HG02943 (cell line): ENCODE measurements around the gene FAM50A.
"Not testable (repeated sequence)": the region's sequence is repeated elsewhere in the genome, so short reads cannot be mapped to it uniquely, and the experiment has no call there.

Experiments used
- ATAC-seq: cut with Tn5 transposase; IDR thresholded peaks from one replicate; pipeline ENCODE4 v1.9.1; 2021; ENCODE audit warnings: mild to moderate bottlenecking, low read depth, moderate library complexity; ENCODE audit not compliant: unreplicated experiment

FAM50A gene

GRCh38 chrX:154481195-154481594 lies 37.3 kb downstream of the FAM50A start:
- no peak for ATAC-seq

DNA sequence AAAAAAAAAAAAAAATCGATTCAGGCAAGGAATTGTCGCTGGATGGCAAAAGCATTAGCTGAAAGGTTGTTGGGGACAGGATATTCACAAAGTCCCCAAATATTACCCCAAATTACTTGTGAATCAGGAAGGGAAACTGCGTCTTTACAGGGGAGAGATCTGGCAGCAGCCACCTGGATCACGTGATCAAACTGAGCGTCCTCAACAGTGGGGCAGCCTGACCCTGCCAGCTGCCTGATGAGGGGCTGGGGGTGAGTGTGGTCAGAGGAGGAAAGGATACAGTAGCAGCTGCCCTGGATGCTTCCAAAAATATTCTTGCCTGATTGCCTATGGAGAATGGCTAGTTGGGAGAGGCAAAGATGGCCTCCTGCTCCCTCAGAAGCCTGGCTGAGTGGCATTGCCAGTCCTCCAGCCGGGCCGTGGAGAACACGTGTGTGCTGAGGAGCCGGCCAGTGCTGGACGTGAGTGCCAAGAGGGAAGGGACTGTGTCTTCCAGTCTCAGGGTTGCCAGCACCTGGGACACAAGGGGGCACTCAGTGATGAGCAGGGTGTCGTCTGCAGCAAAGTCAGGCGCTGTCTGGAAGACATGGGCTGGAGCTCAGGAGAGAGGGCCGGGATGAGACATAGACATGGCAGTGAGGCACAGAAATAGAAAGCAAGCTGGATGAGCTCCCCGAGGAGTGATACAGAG lies 38.1 kb downstream of the FAM50A start:
- ATAC-seq = no peak

DNA sequence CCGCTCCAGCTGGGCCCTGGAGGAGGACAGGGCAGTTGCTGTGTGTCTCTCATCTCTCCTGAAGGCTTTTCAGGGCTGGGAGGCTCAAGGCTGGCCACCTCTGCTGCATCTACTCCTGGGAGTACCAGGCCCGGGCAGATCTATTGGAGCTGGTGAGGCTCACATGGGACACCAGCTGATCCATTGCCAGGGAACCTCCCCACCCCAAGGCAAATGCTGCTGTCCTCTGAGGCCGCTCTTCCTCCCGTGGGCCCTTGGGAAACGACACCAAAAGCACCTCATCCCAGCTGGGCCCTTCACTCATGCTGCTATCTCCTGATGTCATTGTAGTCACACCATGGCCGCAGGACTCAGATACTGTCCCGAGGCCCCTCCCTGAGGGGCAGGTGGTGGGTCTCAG lies 38.8 kb downstream of the FAM50A start:
- no peak for ATAC-seq

DNA sequence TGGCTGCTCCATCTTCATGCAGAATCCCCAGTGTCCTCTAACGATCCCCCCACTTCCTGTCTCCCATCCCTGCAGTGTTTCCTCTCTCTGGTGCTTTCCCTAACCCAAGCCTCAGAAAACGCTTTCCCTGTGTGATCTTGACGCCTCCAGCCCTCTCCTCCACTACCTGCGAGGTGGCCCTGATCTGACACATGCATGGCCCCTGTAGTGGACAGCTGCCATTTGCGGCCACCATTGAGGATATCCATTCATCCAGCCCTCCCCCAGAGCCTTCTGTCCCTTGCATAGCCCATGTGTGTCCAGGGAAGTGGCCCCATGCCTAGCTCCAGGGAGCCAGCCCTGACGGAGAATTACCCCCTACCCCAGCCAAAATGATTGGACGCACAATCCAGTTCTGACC lies 39.4 kb downstream of the FAM50A start:
- no peak for ATAC-seq

GRCh38 chrX:154484255-154485149 lies 40.6 kb downstream of the FAM50A start:
- no peak for ATAC-seq

DNA sequence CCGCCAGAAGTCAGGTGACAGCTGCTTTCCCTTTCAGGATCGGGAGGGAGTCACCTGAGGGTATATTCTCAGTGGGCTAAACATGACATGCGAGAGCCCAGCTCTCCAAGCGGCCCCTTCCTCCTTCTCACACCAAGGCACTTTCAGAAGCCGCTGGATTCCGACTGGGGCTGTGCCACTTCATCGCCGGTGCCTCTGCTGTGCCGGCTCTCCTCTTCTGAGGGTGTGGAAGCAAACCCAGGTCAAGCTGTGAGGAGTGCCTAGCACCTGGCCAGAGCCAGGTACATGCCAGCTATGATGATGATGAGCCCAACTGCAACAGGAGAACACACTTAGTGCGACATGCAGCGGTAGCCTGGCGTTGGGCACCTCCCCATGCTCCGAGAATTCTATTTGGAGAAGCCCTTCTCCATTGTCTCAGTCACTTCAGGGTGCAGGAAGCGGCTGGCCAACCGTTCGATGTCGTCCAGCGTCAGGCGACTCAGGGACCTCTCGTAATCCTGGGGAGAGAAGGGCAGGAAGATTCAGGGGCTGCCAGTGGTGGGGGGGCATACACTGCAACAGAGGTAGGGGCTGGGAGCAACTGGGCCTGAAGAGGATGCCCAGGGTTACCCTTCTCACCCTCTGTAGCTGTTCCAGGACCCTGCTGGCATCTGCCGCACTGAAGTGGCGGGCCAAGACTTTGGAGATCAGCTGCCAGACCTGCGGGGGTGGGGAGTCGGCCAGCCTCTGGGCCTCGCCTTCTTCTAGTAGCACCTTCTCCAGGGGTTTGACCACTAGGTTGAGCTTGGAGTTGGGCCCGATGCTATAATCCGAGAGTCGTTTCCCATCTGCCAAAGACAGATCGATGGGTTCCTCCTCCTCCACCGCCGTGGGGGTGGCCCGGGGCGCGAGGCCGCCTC lies 41.5 kb downstream of the FAM50A start:
- ATAC-seq = no peak

GRCh38 chrX:154486052-154486395 lies 42.1 kb downstream of the FAM50A start:
- ATAC-seq = no peak

DNA sequence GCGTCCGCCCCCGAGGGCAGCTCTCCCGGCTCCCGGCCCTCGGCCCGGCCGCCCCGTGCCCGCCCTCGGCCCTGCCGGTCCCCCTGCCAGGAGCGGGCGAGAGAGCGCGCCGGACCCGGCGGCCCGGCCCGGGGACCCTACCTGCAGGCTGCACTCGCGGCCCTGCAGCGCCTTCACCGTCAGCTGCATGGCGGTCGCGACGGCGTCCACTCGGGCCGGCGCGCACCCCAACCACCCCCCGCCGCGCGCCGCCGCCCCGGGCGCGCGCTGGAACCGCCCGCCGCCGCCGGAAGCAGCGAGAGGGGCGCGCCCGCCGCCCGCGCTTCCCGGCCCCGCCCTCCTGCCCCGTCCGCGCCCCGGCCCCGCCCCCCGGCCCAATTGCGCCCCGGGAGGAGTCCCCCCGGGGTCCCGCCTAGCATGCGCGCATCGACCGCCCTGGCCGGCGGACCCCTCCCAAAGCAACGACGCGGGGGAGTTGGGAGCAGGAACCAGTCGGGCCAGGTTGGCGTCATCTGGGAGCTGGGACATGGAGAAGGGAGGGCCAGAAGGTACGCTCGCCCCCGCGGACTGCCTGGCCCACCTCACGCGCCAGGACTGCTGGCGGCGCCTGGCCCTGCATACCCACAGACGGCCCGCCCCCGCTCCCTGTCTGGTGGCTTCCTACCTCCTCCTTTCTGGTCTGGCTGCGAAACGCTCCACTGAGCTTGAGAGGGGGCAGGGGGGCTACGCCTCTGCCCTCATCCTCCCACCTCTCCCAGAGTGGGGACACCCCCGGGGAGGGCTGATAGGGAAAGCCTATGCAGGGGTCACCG lies 42.7 kb downstream of the FAM50A start, which contains the start of gene UBL4A:
UBL4A (minus strand) TSS at position 220 of the 812 bp plus-strand sequence; CDS start at position 189, 31 bp downstream.
- ATAC-seq = no peak

- no peak for ATAC-seq
These were observed 43.8 kb downstream of the FAM50A start for GRCh38 chrX:154487518-154488290.

DNA sequence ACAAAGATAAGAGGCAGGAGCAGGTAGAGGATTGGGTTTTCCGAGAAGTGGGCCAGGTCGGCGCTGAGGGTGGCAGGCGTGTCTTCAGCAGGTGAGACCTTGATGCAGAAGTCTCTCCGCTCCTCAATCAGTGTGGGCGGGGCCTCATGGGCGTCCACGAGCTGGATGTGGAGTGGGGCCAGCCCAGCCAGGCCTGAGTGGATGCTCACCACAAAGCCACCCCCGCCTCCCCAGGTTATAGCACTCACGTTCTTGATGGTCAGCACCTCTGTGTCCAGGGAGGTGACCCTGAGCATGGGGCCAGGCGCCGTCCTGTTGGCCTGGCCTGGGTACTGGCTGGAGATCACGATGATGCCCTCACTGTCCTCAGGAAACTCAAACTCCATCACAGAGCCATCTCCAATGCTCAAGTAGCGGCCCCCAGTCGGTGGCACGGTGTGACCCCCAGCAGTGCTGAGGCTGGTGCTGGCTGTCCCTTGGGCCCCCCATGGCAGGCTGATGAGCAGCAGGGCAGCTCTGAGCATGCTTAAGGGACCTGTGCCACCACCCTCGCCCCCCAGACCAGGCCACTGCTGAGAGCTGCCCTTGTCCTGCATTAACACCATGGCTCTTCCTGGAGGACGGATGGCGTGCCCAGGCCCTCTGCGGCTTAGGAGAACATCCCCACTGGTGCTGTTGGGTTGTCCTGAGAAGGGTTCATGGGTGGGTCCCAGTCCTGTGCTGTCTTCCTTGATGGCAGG lies 44.6 kb downstream of the FAM50A start:
- ATAC-seq = no peak

- ATAC-seq = no peak
These were observed 45.2 kb downstream of the FAM50A start for GRCh38 chrX:154489182-154489581.

GRCh38 chrX:154490021-154490413 lies 46.1 kb downstream of the FAM50A start:
- peak; percentile 32 for ATAC-seq

- ATAC-seq = peak; percentile 66
These were observed 46.6 kb downstream of the FAM50A start, which contains the start of gene SLC10A3 for GRCh38 chrX:154490414-154491083. Gene SLC10A3 (minus strand): TSS chrX:154490629. CDS start chrX:154488940, 1,689 bp downstream.

DNA sequence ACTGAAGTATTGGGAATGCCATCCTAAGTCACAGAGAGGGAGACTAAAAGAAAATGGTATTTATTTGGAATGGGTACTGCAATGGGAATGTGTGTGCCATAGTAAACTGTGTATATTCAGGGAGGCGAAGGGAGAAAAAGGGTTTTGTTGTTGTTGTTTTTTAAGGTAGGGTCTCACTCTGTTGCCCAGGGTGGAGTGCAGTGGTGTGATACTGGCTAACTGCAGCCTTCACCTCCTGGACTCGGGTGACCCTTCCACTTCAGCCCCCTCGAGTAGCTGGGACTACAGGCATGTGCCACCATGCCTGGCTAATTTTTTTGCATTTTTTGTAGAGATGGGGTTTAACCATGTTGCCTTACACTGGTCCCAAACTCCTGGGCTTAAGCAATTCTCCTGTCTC lies 50.8 kb downstream of the FAM50A start:
- ATAC-seq = no peak

DNA sequence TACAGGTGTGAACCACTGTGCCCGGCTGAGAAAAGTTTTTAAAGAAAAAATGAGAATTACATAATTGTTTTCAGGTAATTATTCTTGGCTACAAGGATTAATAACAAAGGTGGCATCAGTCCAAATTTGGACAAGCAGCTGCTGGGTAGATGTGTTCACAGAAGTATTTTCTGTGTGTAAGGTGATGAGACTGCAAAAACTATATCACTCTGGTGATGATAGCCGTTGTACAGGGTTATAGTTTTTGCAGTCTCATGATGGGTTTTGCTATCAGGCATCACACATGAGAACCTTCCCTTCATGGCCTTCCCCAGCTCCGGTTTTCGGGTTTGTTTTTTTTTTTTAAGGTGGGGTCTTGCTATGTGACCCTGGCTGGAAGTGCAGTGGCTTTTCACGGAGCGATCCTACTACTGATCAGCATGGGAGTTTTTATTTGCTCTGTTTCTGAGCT lies 51.6 kb downstream of the FAM50A start:
- no peak for ATAC-seq

DNA sequence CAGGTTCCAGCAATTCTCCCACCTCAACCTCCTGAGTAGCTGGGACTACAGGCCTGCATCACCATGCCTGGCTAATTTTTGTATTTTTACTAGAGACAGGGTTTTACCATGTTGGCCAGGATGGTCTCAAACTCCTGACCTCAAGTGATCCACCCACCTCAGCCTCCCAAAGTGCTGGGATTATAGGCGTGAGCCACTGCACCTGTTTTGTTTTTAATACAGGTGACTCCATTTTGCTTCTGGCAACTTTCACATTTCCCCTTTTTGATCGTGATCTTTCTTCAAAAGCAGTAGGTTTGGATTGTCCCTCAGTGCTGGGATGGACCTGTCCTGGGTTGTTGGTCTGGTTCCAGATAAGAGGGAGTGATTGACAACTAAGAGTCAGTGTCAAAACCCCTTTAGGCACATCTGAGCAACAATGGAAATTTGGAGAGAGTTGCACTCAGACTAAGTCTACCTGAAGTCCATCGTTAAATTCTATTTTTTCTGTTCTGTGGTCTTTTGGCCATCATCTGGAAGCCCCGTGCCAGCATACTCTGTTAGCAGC lies 52.7 kb downstream of the FAM50A start:
- not testable (repeated sequence) for ATAC-seq
